ENCODE measurements around the gene SPRR2F.

The SPRR2F gene

GRCh38 chr1:153072806-153073726, 40.2 kb downstream of the SPRR2F start:
- DNase-seq (ENCODE audit: low spot score): no peak

GRCh38 chr1:153071511-153071910, 41.8 kb downstream of the SPRR2F start, which contains the start of gene SPRR2B:
Gene SPRR2B (minus strand): TSS chr1:153071611. CDS start chr1:153070839, 772 bp downstream.
- no peak for DNase-seq (ENCODE audit: low spot score)

- no peak for DNase-seq (ENCODE audit: low spot score)
Observed at GRCh38 chr1:153070243-153070642, 43.1 kb downstream of the SPRR2F start.

Data from ecto neural progenitor cell (in vitro differentiated cells).